HFFc6 (cell line): ENCODE data around the gene DNAH2. TPM values are rescaled to one million over a fixed set of nuclear protein-coding genes. Genes with fewer than 3 reads are reported as not detected.

Experiments used
- DNase-seq: peaks from one replicate; pipeline ENCODE4 v3.0.0-alpha.2; 2018
- H3K27ac Mint-ChIP-seq: 2 replicates; pipeline ENCODE4 v1.8.0; 2020; ENCODE audit warnings: mild to moderate bottlenecking, mixed read lengths
- H3K27me3 Mint-ChIP-seq: 2 replicates; pipeline ENCODE4 v1.8.0; 2021; ENCODE audit warnings: mild to moderate bottlenecking, moderate library complexity, mixed read lengths; ENCODE audit not compliant: insufficient read depth
- H3K36me3 Mint-ChIP-seq: 2 replicates; pipeline ENCODE4 v1.8.0; 2021; ENCODE audit warnings: low read depth, mixed read lengths
- H3K4me1 Mint-ChIP-seq: 2 replicates; pipeline ENCODE4 v1.8.0; 2020; ENCODE audit warnings: low read depth, mixed read lengths
- H3K4me3 Mint-ChIP-seq: 2 replicates; pipeline ENCODE4 v1.8.0; 2020; ENCODE audit warnings: mild to moderate bottlenecking, moderate library complexity, mixed read lengths
- H3K9me3 Mint-ChIP-seq: 2 replicates; pipeline ENCODE4 v1.8.0; 2020; ENCODE audit warnings: mild to moderate bottlenecking, mixed read lengths
- CTCF ChIP-seq: fragments of 200-600 bp; sonication (generic); IDR thresholded peaks from 2 replicates; pipeline ENCODE4 v1.5.0; 2021; ENCODE audit warnings: antibody characterized with exemption, mild to moderate bottlenecking
- total RNA-seq, 6 experiments: library from RNA; stranded (reverse); fragmentation: NEBNext Ultra II Directional; extraction: Animal tissue kit (Norgen Biotek cat#: 25700); gene quantifications; 2 replicates in 1 of 6; 3 replicates in 5 of 6; pipeline ENCODE4 v1.2.3, GENCODE V29; 2021

The DNAH2 gene
- total RNA-seq, 6 experiments from 2014 or later: not detected

GRCh38 chr17:7882068-7882467 is 164.5 kb downstream of the DNAH2 start:
- H3K9me3 Mint-ChIP-seq: no peaks in the 10 kb centered on the region
- H3K4me3 Mint-ChIP-seq: no peak overlapping the region
- H3K27me3 Mint-ChIP-seq: peaks cover 2% of the 10 kb centered on the region; the same call in 1 of the 2 replicates
- H3K4me1 Mint-ChIP-seq: peaks cover 5% of the 10 kb centered on the region
- H3K36me3 Mint-ChIP-seq: no peaks in the 10 kb centered on the region
- no peak for TF ChIP-seq CTCF
- H3K27ac Mint-ChIP-seq: no peak overlapping the region
- no peak for DNase-seq

- Mint-ChIP-seq H3K4me1 (peaks cover 5% of the 10 kb centered on the region), H3K36me3 (no peaks in the 10 kb centered on the region), H3K27me3 (peaks cover 2% of the 10 kb centered on the region; the same call in 1 of the 2 replicates), H3K27ac (no peak overlapping the region), H3K9me3 (no peaks in the 10 kb centered on the region), H3K4me3 (no peak overlapping the region)
- no peak for DNase-seq
- no peak for TF ChIP-seq CTCF
Observed at GRCh38 chr17:7882629-7883028, 165.1 kb downstream of the DNAH2 start.

Other genes starting within 250 kb of the DNAH2 start
- gene ZBTB4, start 238.1 kb upstream of the DNAH2 start, total RNA-seq: 10 to 100 TPM; 62.7 to 75.9 (median 68.6) TPM
- not detected for gene SLC35G6, start 236.3 kb upstream of the DNAH2 start, total RNA-seq
- 100 to 1,000 TPM; 111 to 127 (median 118) TPM for gene POLR2A, start 233.4 kb upstream of the DNAH2 start, total RNA-seq
- 10 to 100 TPM; 22.0 to 28.3 (median 25.4) TPM for gene TNFSF12, start 168.7 kb upstream of the DNAH2 start, total RNA-seq
- 1 to 10 TPM; 1.2 to 2.8 (median 1.5) TPM for gene TNFSF13, start 159.0 kb upstream of the DNAH2 start, total RNA-seq
- 10 to 100 TPM; 53.9 to 70.3 (median 60.3) TPM for gene SENP3, start 155.8 kb upstream of the DNAH2 start, total RNA-seq
- gene CD68, start 138.1 kb upstream of the DNAH2 start, total RNA-seq: 10 to 100 TPM; 46.6 to 71.7 (median 68.5) TPM
- gene MPDU1, start 133.9 kb upstream of the DNAH2 start, total RNA-seq: 10 to 100 TPM; 59.2 to 91.2 (median 68.6) TPM
- 1 to 10 TPM in 1 of 6 experiments, under 1 TPM in 5; 0.62 to 1.0 (median 0.81) TPM for gene SOX15, start 127.7 kb upstream of the DNAH2 start, total RNA-seq
- gene FXR2, start 102.8 kb upstream of the DNAH2 start, total RNA-seq: 10 to 100 TPM; 49.3 to 62.3 (median 51.5) TPM
- gene SAT2, start 89.9 kb upstream of the DNAH2 start, total RNA-seq: 10 to 100 TPM; 39.2 to 55.0 (median 43.5) TPM
- 1 to 10 TPM in 1 of 6 experiments, under 1 TPM in 5; 0.36 to 1.2 (median 0.79) TPM for gene SHBG, start 87.6 kb upstream of the DNAH2 start, total RNA-seq
- gene ATP1B2, start 66.8 kb upstream of the DNAH2 start, total RNA-seq: not detected
- gene TP53, start 30.3 kb upstream of the DNAH2 start, total RNA-seq: 10 to 100 TPM; 68.1 to 84.3 (median 75.4) TPM
- gene WRAP53, start 29.3 kb upstream of the DNAH2 start, total RNA-seq: 10 to 100 TPM in 5 of 6 experiments, 1 to 10 TPM in 1; 8.6 to 18.2 (median 15.2) TPM
- under 1 TPM; 0.12 to 0.34 (median 0.24) TPM for gene EFNB3, start 12.5 kb upstream of the DNAH2 start, total RNA-seq
- 10 to 100 TPM; 10.4 to 15.2 (median 11.6) TPM for gene KDM6B, start 116.5 kb downstream of the DNAH2 start, total RNA-seq
- 1 to 10 TPM in 2 of 6 experiments, under 1 TPM in 4; 0.40 to 1.3 (median 0.60) TPM for gene TMEM88, start 137.3 kb downstream of the DNAH2 start, total RNA-seq
- 100 to 1,000 TPM; 104 to 122 (median 107) TPM for gene NAA38, start 139.8 kb downstream of the DNAH2 start, total RNA-seq
- gene CYB5D1, start 140.3 kb downstream of the DNAH2 start, total RNA-seq: 10 to 100 TPM in 4 of 6 experiments, 1 to 10 TPM in 2; 9.3 to 15.3 (median 10.5) TPM
- gene CHD3, start 171.0 kb downstream of the DNAH2 start, total RNA-seq: 100 to 1,000 TPM in 4 of 6 experiments, 10 to 100 TPM in 2; 83.3 to 112 (median 110) TPM
- 1 to 10 TPM; 2.2 to 3.6 (median 3.1) TPM for gene RNF227, start 198.5 kb downstream of the DNAH2 start, total RNA-seq
- 1 to 10 TPM; 1.5 to 3.0 (median 2.3) TPM for gene KCNAB3, start 212.1 kb downstream of the DNAH2 start, total RNA-seq
- gene TRAPPC1, start 214.2 kb downstream of the DNAH2 start, total RNA-seq: 100 to 1,000 TPM; 244 to 309 (median 288) TPM
- gene CNTROB, start 214.5 kb downstream of the DNAH2 start, total RNA-seq: 10 to 100 TPM; 20.8 to 32.2 (median 28.5) TPM